Uterus (tissue), 2 donors: ENCODE data around the gene STRIT1.

ENCODE experiments used
- POLR2A ChIP-seq, 2 donors: fragments of 450-650 bp; IDR thresholded peaks; one replicate each; pipeline ENCODE4 v1.6.1; 2016; ENCODE audit warnings: antibody characterized with exemption in 2 of 2, mild to moderate bottlenecking in 1 of 2, moderate library complexity in 1 of 2
- TF ChIP-seq, protein P1 (sequence below), 4 experiments: fragments of 200-600 bp in 2 of 4; fragments of 450-650 bp in 2 of 4; sonication (generic) in 2 of 4; IDR thresholded peaks; one replicate each; pipeline ENCODE4 v1.5.1; 2016 to 2019; ENCODE audit warnings: antibody characterized with exemption in 4 of 4, mild to moderate bottlenecking in 2 of 4, moderate library complexity in 1 of 4

DNA sequence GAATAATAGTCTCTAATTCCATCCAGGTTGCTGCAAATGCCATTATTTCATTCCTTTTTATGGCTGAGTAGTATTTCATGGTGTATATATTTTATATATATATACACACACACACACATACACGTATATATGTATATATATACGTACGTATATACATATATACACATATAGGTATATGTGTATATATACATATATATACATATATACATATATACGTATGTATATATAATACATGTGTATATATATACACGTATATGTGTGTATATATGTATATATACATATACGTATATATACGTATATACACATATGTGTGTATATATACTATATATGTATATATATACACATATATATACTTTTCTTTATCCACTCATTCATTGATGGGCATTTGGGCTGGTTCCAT lies 13.7 kb upstream of the STRIT1 start:
- TF ChIP-seq, protein P1, sequence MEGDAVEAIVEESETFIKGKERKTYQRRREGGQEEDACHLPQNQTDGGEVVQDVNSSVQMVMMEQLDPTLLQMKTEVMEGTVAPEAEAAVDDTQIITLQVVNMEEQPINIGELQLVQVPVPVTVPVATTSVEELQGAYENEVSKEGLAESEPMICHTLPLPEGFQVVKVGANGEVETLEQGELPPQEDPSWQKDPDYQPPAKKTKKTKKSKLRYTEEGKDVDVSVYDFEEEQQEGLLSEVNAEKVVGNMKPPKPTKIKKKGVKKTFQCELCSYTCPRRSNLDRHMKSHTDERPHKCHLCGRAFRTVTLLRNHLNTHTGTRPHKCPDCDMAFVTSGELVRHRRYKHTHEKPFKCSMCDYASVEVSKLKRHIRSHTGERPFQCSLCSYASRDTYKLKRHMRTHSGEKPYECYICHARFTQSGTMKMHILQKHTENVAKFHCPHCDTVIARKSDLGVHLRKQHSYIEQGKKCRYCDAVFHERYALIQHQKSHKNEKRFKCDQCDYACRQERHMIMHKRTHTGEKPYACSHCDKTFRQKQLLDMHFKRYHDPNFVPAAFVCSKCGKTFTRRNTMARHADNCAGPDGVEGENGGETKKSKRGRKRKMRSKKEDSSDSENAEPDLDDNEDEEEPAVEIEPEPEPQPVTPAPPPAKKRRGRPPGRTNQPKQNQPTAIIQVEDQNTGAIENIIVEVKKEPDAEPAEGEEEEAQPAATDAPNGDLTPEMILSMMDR (IDR thresholded peaks at IDR 0.05), result no peak
- TF ChIP-seq POLR2A (IDR thresholded peaks at IDR 0.05), result no peak
